K562 (cell line): ENCODE measurements around the gene KNG1.

Experiments
- CTCF ChIP-seq, 3 experiments: IDR thresholded peaks in 2 of 3; conservative IDR thresholded peaks in 1 of 3; 2 replicates each; pipeline ENCODE4 v1.5.1; 2011 to 2012; ENCODE audit warnings: low read length in 3 of 3, mild to moderate bottlenecking in 3 of 3, control low read depth in 2 of 3, improper control_type of control experiment in 1 of 3, inconsistent platforms in 1 of 3, low read depth in 1 of 3, mixed read lengths in 1 of 3, moderate library complexity in 1 of 3; ENCODE audit not compliant: insufficient read depth in 2 of 3
- E4F1 ChIP-seq: fragments of 250-450 bp; sonication (Bioruptor Pico); IDR thresholded peaks from 2 replicates; pipeline ENCODE4 v1.5.0; 2021; ENCODE audit warnings: mild to moderate bottlenecking, borderline replicate concordance
- LARP7 ChIP-seq: fragments of 450-650 bp; IDR thresholded peaks from 2 replicates; pipeline ENCODE4 v1.6.1; 2016
- MEIS2 ChIP-seq: fragments of 450-650 bp; IDR thresholded peaks from 2 replicates; pipeline ENCODE4 v1.6.1; 2014; ENCODE audit warnings: mild to moderate bottlenecking; ENCODE audit not compliant: partially characterized antibody
- NONO ChIP-seq, 2 experiments: fragments of 200-400 bp in 1 of 2; fragments of 450-650 bp in 1 of 2; formaldehyde crosslinking in 1 of 2; IDR thresholded peaks; 2 replicates each; pipeline ENCODE4 v1.6.1; 2017; ENCODE audit warnings: low read depth in 2 of 2, mild to moderate bottlenecking in 2 of 2, moderate library complexity in 2 of 2, low read length in 1 of 2
- ZBED1 ChIP-seq: IDR thresholded peaks from 2 replicates; pipeline ENCODE4 v1.6.1; 2014

- TF ChIP-seq ZBED1: no peak
- TF ChIP-seq NONO (IDR thresholded peaks at IDR 0.05; ENCODE audit: low read depth in 2 of 2, low read length in 1 of 2): no peak
- TF ChIP-seq CTCF (IDR thresholded peaks at IDR 0.05 in 2 of 3, conservative IDR thresholded peaks at IDR 0.05 in 1 of 3; ENCODE audit: insufficient read depth in 2 of 3, low read depth in 1 of 3, low read length in 3 of 3): no peak
- TF ChIP-seq LARP7: no peak
- TF ChIP-seq E4F1 (CRISPR knock-in tag): no peak
- no peak for TF ChIP-seq MEIS2
Observed at GRCh38 chr3:186669378-186670084, 47.6 kb upstream of the KNG1 start.
